Left colon (tissue), 2 donors: ENCODE data around the gene ZYX. TPM values are rescaled to one million over a fixed set of nuclear protein-coding genes. Genes with fewer than 3 reads are reported as not detected.

Source experiments
- ATAC-seq: fragments of 200-7000 bp; cut with Tn5 transposase; one replicate; pipeline ENCODE4 v1.9.1; 2020; ENCODE audit warnings: mild to moderate bottlenecking, moderate library complexity
- DNase-seq, 2 donors: peaks; one replicate each; pipeline ENCODE4 v3.0.0-alpha.2; 2020
- intact Hi-C, 2 donors: fragments of 100-400 bp; cut with DNase I in 1 of 2; cut with micrococcal nuclease in 1 of 2; formaldehyde crosslinking; loops; one replicate each; pipeline versions ENCODE4 v1.11.2 to v1.14.0; 2022; cut with DNase I, micrococcal nuclease
- long read RNA-seq: library from polyadenylated mRNA; unstranded; transcript quantifications from one replicate; pipeline ENCODE4 v2.0.0, GENCODE V29; 2021
- total RNA-seq, 2 donors: library from RNA; stranded (reverse); fragmentation: NEBNext Ultra II Directional; extraction: Animal tissue kit (Norgen Biotek cat#: 25700); gene quantifications; one replicate each; pipeline ENCODE4 v1.2.1, GENCODE V29; 2021
- donor health status: DM: no; HTN: no; CAD: no.
- donor health status: DM: yes; HTN: yes; CAD: no.

The ZYX gene
- total RNA-seq: 10 to 100 TPM; 70.1 to 84.4 TPM
- long read RNA-seq, partial matches to known transcripts: 29 of 38 reads
- long read RNA-seq, other reads (novel, unspliced or antisense): 8 of 38 reads

GRCh38 chr7:143380646-143381426 is at the start of gene ZYX:
Gene ZYX (plus strand): TSS chr7:143381345. CDS start chr7:143381572, 227 bp downstream.
- peak; percentile 91 for ATAC-seq
- intact Hi-C loops: no loop called here
- DNase-seq: peak; percentile 97 to 98

- DNase-seq (no peak), ATAC-seq (no peak)
- intact Hi-C loops: no loop called here
Measured at GRCh38 chr7:143334244-143334643, 46.9 kb upstream of the ZYX start.

GRCh38 chr7:143337216-143337615 is 43.9 kb upstream of the ZYX start:
- intact Hi-C loops: no loop called here
- DNase-seq (no peak), ATAC-seq (no peak)

GRCh38 chr7:143341842-143342241 is 39.3 kb upstream of the ZYX start:
- DNase-seq: no peak
- intact Hi-C loops: no loop called here
- ATAC-seq: no peak

- intact Hi-C loops: no loop called here
- no peak for ATAC-seq
- DNase-seq: no peak
Measured at GRCh38 chr7:143343596-143343995, 37.5 kb upstream of the ZYX start.

GRCh38 chr7:143345428-143345900 is 35.7 kb upstream of the ZYX start:
- intact Hi-C loops: no loop called here
- DNase-seq: peak; percentile 58 to 75
- peak; percentile 100 for ATAC-seq

- intact Hi-C loops: no loop called here
- DNase-seq (no peak), ATAC-seq (no peak)
Measured at GRCh38 chr7:143346018-143346417, 35.1 kb upstream of the ZYX start.

- no peak for DNase-seq
- ATAC-seq: no peak
- intact Hi-C loops: no loop called here
Measured at GRCh38 chr7:143347950-143348349, 33.2 kb upstream of the ZYX start.

- ATAC-seq (no peak), DNase-seq (no peak)
- intact Hi-C loops: no loop called here
Measured at GRCh38 chr7:143351060-143351459, 30.1 kb upstream of the ZYX start.

- DNase-seq (no peak), ATAC-seq (no peak)
- intact Hi-C loops: no loop called here
Measured at GRCh38 chr7:143351574-143351973, 29.6 kb upstream of the ZYX start.

GRCh38 chr7:143352531-143353002 is 28.6 kb upstream of the ZYX start:
- intact Hi-C loops: no loop called here
- no peak for ATAC-seq
- DNase-seq: no peak

GRCh38 chr7:143354376-143354775 is 26.8 kb upstream of the ZYX start:
- no peak for ATAC-seq
- no peak for DNase-seq
- intact Hi-C loops: no loop called here

- DNase-seq (no peak), ATAC-seq (no peak)
- intact Hi-C loops: no loop called here
Measured at GRCh38 chr7:143354965-143355364, 26.2 kb upstream of the ZYX start.

- DNase-seq: no peak
- no peak for ATAC-seq
- intact Hi-C loops: no loop called here
Measured at GRCh38 chr7:143355450-143356385, 25.4 kb upstream of the ZYX start.

- intact Hi-C loops: no loop called here
- no peak for ATAC-seq
- no peak for DNase-seq
Measured at GRCh38 chr7:143356414-143357050, 24.6 kb upstream of the ZYX start.

- intact Hi-C loops: no loop called here
- ATAC-seq: no peak
- no peak for DNase-seq
Measured at GRCh38 chr7:143358626-143359025, 22.5 kb upstream of the ZYX start.

- no peak for ATAC-seq
- DNase-seq: no peak
Measured at GRCh38 chr7:143359771-143360353, 21.3 kb upstream of the ZYX start.

GRCh38 chr7:143360788-143361551 is 20.2 kb upstream of the ZYX start:
- ATAC-seq (no peak), DNase-seq (no peak)
- intact Hi-C loops: no loop called here

More at GRCh38 chr7:143359771-143360353, 21.3 kb upstream of the ZYX start:
- intact Hi-C loops: no loop called here
